Measurements from ENCODE around the gene ZNF343.
"Not testable (repeated sequence)": the region's sequence is repeated elsewhere in the genome, so short reads cannot be mapped to it uniquely, and the experiment has no call there.

ZNF343 gene

DNA sequence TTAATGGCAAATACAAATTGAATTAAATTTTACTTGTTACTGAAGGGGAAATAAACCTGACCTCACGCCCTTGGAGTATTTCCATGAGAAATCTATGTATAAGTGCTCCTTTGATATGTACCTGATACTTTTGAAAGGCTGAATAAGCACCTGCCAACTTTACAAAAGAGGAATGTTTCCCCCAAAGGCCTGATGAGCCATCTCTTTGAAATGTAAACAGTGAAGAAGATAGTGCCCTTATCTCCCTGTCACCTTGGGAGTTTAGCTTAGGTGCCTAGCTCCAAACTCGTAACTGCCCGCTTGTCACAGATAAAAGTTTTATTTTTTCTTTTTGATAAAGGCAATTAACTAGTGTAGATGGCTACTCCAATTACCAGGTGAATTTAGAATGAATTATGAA, 1.1 kb upstream of the ZNF343 start:
- in situ Hi-C loops (cut with MboI; ENCODE audit: low pct_unique_long_range_greater_than_20kb, low sequenced_read_pairs, unreplicated experiment) = no loop called here
- DNase-seq (ENCODE audit: low spot score) = no peak

GRCh38 chr20:2509468-2509781, 710 bp upstream of the ZNF343 start:
- in situ Hi-C loops (cut with MboI; ENCODE audit: low pct_unique_long_range_greater_than_20kb, low sequenced_read_pairs, unreplicated experiment) = no loop called here

More for the DNA sequence above, 1.1 kb upstream of the ZNF343 start:
- no peak for TF ChIP-seq CTCF (IDR thresholded peaks at IDR 0.05; ENCODE audit: extremely low read depth, insufficient read depth, missing control alignments)

DNA sequence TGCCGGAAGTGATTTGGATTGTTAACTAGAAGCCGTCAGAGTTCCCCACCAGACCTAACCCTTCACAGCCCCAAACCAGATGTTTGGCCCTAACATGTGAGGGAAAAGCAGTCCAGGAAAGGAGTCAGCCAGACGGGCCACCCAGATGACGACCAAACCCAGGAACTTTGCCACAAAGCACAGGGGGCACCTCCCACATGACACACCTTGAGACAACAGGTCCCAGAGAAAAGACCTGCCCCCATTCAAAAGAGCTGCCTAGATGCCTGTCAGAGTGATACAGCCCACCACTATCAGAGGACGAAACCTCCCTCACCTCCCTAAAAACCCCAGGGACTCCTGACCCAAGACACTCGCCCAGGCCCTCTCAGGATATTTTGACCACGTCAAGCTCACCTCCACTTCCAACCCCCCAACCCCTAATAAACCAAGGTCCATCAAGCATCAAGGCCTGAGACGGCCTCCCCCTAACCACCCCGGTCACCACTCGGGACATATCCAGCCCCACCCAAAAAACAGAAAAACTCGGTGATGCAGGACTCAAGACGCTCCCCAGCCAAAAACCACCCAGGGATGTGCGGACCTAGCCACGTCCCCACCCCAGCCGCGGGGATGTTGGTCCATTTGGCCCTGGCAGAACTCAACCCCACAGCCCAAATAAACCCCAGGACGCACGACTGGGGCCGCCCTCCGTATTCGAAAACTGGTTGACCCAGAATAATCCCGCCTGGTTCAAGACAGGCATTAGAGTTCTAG, 662 bp downstream of the ZNF343 start:
- in situ Hi-C loops (cut with MboI; ENCODE audit: low pct_unique_long_range_greater_than_20kb, low sequenced_read_pairs, unreplicated experiment) = no loop called here
- TF ChIP-seq CTCF (IDR thresholded peaks at IDR 0.05; ENCODE audit: extremely low read depth, insufficient read depth, missing control alignments) = no peak
- no peak for DNase-seq (ENCODE audit: low spot score)

More at GRCh38 chr20:2509468-2509781, 710 bp upstream of the ZNF343 start:
- DNase-seq (ENCODE audit: low spot score) = no peak
- TF ChIP-seq CTCF (IDR thresholded peaks at IDR 0.05; ENCODE audit: extremely low read depth, insufficient read depth, missing control alignments) = no peak

GRCh38 chr20:2507464-2507863, 1.3 kb downstream of the ZNF343 start:
- no peak for DNase-seq (ENCODE audit: low spot score)
- TF ChIP-seq CTCF (IDR thresholded peaks at IDR 0.05; ENCODE audit: extremely low read depth, insufficient read depth, missing control alignments) = no peak
- in situ Hi-C loops (cut with MboI; ENCODE audit: low pct_unique_long_range_greater_than_20kb, low sequenced_read_pairs, unreplicated experiment) = no loop called here

- in situ Hi-C loops (cut with MboI; ENCODE audit: low pct_unique_long_range_greater_than_20kb, low sequenced_read_pairs, unreplicated experiment); DNase-seq (ENCODE audit: low spot score): not testable (repeated sequence)
Measured at GRCh38 chr20:2506426-2506825, 2.3 kb downstream of the ZNF343 start.

- DNase-seq (ENCODE audit: low spot score); in situ Hi-C loops (cut with MboI; ENCODE audit: low pct_unique_long_range_greater_than_20kb, low sequenced_read_pairs, unreplicated experiment): not testable (repeated sequence)
Measured at GRCh38 chr20:2504803-2505202, 3.9 kb downstream of the ZNF343 start.

DNA sequence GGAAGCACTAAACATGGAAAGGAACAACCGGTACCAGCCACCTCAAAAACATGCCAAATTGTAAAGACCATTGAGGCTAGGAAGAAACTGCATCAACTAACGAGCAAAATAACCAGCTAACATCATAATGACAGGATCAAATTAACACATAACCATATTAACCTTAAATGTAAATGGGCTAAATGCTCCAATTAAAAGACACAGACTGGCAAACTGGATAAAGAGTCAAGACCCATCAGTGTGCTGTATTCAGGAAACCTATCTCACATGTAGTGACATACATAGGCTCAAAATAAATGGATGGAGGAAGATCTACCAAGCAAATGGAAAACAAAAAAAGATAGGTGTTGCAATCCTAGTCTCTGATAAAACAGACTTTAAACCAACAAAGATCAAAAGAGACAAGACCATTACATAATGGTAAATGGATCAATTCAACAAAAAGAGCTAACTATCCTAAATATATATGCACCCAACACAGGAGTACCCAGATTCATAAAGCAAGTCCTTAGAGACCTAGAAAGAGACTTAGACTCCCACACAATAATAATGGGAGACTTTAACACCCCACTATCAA, 5.8 kb downstream of the ZNF343 start:
- DNase-seq (ENCODE audit: low spot score); in situ Hi-C loops (cut with MboI; ENCODE audit: low pct_unique_long_range_greater_than_20kb, low sequenced_read_pairs, unreplicated experiment): not testable (repeated sequence)

DNA sequence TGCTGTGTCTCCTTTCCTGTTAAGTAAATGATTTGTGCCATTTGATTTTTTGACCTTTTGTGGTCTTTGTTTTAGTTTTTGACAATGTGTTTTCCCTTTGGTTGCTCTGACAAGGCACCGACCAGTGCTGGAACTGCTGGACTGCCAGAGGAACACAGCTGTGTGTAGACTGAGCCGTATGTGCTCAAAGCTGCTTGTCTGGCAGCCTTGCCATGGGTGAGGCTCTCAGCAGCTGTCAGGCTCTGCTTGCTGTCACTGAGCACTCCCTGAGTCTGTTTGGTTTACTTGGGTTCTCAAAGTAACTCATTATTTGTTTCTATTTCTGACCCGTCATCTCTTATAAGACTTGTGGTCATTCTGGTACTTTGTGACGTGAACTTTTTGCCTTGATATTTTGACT, 23.1 kb downstream of the ZNF343 start:
- no peak for DNase-seq (ENCODE audit: low spot score)
- in situ Hi-C loops (cut with MboI; ENCODE audit: low pct_unique_long_range_greater_than_20kb, low sequenced_read_pairs, unreplicated experiment) = no loop called here
- no peak for TF ChIP-seq CTCF (IDR thresholded peaks at IDR 0.05; ENCODE audit: extremely low read depth, insufficient read depth, missing control alignments)

All from GM13977 (cell line).